GM21619 (cell line): Measurements from ENCODE around the gene NCOR2.

Experiments
- ATAC-seq: cut with Tn5 transposase; IDR thresholded peaks from one replicate; pipeline ENCODE4 v1.9.1; 2021; ENCODE audit not compliant: unreplicated experiment

NCOR2 gene

DNA sequence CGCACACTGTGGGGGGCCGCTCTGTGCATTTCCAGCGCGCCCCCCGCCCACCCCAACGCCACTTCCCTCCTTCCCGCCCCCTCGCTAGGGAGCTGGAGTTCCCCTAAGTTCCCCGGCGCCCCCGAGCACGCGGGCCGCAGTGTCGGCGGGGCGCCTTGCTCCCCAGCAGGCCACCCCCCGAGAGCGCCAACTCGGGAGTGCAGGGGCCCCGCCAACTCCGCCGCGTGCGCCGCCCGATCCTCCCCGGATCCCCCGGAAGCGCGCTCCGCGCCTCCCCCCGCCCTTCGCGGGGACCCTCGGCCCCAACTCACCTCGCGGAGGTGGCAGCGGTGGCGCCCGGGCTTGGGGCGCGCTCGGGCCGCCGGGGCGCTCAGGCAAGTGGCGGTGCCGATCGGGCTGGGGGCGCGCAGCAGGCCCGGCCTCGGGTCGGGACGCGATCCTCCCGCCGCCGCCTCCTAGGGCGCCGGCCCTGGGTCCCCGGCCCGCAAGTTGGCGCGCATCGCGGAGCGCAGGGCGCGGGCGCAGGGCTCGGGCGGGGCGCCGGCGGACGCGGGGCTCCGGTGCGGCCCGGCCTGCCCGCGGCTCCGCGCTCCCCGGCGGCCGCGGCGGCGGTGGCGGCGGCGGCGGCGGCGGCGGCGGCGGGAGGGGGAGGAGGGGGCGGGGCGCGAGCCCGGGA is at the start of gene NCOR2:
Gene NCOR2 (minus strand): TSS at position 616 of the 676 bp plus-strand sequence. CDS start 72,361 bp downstream, outside the sequence.
- peak; percentile 17 for ATAC-seq

- ATAC-seq, result no peak
These were observed 49.2 kb upstream of the NCOR2 start for GRCh38 chr12:124616394-124617221.

DNA sequence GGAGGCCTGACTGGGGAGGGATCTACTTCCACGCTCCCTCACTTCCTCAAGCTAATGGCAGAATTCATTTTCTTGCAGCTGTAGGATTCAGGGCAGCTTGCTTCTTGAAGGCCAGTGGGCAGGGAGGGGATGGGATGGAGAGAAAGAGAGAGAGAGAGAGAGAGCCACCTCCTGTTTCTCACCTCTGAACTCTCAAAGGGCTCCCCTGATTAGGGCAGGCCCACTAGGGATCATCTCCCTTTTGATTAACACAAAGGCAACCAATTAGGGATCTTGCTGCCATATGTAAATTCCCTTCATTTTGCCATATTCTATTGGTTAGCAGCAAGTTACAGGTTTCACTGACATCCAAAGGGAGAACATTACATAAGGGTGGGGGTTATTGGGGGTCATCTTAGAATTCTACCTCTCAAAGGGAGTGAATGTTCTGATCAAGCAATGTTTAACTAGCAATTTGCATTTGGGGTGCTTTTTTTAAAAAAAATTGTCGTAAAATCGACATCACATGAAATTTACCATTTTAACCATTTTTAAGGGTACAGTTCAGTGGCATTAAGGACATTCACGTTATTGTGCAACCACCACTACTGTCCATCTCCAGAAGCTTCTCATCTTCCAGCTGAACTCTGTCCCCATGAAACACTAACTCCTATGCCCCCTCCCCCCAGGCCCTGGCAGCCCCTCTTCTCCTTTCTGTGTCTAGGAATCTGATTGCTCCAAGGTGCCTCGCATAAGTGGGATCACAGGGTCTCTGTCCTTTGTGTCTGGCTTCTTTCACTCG is 47.3 kb upstream of the NCOR2 start:
- no peak for ATAC-seq

GRCh38 chr12:124613151-124613585 is 45.8 kb upstream of the NCOR2 start:
- no peak for ATAC-seq

- ATAC-seq, result no peak
These were observed 44.9 kb upstream of the NCOR2 start for GRCh38 chr12:124612410-124612680.

GRCh38 chr12:124611559-124612409 is 44.4 kb upstream of the NCOR2 start:
- no peak for ATAC-seq

DNA sequence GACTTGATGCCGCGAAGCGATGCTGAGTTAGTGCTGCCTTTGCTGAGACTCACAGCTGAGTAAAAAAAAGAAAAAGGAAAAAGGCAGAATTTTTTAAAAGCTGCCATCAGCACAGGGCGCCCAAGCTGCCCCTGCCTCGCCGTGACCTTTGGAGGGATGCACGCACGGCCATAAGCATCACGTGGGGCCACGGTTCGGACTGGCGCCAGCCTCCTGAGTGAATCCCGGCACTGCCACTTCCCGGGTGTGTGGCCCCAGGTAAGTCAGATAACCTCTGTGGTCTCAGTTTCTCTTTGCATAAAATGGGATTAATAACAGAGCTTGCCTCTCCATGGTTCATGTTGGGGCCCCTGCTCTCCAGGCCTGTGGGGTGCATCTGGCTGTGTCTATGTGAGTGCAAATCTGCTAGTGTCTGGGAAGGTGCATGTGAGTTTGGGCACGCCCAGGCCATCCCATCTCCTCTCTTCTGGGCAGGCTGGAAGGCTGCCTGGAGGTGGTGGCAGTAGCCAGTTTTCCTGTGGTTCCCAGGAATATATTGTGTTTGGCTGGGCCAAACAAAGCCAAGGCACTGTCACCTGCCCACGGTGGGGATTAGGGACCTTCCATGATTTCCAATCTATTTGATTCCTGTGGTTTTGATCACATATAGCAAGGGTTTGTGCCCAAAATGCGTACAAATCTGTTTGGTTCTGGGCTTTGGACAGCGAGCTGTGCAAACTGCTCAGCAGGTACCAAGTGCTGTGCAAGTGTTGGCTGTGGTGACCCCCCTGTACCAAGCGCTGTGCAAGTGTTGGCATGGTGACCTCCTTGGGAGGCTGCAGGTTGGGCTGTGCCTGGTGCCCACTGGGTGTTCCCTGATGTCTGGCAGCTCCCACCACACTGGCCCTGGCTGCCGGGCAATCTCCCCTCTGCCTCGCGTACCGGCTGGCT is 43.5 kb upstream of the NCOR2 start:
- no peak for ATAC-seq

DNA sequence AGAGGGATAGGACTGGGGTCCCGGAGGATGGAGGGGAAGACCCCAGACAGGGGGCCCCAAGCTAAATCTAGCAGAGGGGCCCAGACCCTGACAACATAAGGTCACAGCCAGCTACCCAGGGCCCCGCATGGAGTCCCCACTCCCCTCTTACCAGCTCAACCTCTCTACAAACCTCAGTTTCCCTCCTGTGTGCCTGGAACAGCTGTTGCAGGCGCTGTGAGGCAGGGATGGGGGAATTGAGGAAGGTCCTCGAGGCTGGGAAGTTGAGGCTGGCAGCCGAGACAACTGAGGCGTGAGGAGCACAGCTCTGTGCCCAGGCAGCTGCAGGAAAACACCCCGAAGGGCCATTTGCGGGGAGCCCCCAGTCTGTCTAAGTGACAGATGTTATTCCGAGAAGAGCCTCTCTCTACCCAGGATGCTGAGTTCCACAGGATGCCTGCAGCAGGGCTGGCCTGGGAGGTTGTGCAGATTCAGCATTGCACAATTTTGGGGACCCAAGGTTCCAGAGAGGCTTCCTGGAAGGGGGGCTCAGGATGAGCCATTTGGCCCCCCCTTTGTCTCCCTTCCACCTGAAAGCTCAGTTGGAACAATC is 42.7 kb upstream of the NCOR2 start:
- no peak for ATAC-seq

DNA sequence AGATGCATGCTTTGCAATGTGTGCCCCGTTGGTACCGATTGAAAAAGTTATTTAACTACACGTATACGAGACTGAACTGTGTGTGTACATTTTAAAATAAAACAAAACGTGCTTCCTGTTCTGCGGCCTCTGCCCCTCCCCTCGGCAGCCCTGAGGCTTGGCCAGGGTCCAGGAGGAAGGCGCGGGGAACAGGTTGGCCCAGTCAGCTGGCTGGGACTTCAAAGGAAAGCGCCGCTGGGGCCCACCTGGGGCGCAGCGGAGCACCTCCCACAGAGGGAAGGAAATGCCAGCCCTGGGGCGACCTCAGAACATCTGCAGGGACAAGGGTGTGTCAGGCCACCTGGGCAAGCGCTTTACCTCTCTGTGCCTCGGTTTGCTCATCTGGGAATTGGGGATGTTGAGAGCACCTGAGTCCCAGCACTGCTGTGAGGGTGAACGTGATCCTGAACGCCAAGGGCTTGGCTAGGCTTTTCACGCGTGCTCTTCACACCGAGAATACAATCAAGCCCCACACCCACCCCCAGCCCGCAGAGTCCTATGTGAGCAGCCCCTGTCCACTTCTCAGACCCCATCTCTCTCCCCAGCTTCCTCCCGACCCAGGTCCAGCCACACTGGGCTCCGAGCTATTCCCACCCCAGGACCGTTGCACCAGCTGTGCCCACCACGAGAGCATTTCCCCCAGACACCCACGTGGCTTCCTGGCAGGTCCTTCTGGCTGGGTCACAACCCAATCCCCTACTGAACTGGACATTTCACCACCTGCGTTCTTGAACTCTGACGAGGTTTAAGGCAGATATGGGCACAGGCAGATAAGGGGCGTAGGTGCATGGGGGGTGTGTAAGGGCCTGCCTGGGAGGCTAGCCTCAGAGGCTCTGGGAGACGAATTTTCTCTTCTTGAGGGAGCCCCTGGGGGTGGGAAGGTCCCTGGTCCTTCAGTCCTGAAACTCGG is 41.9 kb upstream of the NCOR2 start:
- peak; percentile 68 for ATAC-seq

DNA sequence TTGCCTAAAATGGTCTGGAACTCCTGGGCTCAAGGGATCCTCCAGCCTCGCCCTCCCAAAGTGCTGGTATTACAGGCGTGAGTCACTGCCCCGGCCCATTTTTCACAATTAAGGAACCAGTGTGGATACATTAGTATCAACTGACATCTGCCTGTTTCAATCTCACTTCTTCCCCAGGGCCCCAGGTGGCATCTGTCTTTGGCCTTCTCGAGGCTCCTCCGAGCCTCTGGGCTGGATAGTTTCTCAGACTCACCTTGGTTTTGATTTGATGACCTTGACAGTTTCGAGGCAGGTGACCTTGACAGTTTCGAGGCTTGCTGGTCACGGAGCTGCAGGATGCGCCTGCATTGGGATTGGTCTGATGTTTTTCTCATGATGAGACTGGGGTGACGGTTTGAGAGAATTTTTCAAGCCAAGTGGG is 41.0 kb upstream of the NCOR2 start:
- ATAC-seq, result peak; percentile 29

DNA sequence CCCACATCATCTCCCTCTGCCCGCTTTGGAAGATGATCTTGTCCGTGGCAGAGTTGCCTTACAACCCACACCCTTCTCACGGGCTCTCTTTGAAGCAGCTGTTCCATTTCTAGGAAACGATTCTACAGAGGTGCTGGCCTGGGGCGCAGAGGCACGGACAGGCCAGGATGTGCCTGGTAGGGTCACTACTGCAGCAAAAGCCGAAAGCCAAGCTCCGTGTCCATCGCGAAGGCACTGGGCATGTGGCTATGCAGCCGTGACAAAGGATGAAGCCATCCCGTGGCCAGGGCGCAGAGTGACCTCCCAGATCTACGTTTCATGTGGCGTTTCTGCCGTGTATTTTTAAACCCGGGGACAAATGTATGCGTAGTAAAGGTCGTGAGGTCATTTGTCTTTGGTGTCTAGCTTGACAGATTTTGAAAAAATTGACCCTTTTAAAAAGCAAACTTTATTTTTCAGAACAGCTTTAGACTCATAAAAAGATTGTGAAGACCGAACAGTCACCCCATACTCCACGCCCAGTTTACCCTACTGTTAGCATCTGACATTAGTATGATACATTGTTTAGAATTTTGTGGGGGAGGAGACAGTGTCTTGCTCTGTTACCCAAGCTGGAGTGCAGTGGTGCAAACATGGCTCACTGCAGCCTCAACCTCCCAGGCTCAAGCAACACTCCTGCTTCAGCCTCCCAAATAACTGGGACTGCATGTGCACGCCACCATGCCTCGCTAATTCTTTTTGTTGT is 40.4 kb upstream of the NCOR2 start:
- no peak for ATAC-seq

DNA sequence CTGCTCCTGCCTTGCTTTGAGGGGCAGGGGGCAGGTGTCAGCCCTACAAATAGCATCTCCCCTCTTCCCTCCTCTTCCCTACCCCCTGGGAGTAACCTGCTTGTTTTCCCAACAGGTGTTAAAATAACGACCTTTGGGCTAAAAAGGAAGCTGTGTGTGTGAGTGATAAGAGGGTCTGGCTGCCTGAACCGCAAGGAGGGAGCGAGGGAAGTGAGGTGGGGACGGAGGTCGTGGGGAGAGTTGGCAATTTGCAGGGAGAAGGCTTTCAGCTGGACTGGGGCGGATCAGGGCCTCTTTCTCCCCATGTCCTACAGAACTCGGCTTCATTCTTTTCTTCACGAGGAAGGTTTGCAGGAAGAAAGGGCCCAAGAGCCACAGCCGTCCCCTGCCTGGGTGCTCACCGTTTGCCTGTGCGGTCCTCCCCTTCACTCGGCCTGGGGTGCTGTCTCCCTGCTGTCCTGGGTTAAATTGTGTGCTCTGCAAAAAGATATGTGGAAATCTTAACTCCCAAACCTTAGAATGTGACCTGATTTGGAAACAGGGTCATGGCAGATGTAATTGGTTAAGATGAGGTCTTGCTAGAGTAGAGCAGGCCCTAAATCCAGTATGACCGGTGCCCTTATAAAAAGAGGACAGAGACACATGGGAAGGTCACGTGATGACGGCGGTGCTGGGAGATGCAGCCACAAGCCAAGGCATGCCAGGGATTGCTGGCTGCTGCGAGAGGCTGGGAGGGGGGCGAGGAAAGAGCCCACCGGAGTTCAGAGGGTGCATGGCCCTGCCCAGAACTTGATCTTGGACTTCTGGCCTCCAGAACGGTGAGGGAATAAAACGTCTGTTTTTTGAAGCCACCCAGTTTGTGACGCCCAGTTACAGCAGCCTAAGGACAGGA is 38.7 kb upstream of the NCOR2 start:
- ATAC-seq, result no peak

DNA sequence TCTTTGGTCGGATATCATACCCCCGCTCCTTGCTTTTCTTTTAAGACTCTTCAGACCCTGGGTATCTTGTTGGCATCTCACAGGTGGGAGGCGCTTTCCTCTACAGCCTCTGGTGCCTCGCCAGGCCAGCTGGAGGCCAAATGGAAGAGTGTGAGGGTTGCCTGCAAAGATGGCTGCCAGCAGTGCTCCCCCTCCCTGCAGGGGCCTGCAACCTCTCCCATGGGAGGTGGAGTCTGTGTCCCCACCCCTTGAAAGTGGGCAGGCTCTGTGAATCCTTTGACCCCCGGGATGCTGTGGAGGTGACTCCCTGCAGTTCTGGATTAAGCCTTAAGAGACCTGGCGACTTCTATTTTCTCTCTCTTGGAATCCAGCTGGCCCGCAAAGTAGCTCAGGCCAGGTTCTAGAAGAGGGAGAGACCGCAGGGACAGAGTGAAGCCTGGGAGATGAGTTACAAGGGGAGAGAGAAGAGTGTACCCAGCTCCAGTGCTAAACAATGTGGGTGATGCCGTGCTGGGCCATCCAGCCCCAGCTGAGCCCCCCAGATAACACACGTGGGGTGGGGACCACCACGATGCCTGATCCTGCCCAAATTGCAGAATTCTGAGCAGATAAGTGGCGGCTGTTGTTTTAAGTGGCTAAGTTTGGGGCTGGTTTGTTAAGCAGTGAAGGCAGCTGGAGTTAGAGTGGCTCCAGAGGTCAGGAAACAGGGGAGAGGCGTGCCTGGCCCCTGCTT is 37.9 kb upstream of the NCOR2 start:
- no peak for ATAC-seq

DNA sequence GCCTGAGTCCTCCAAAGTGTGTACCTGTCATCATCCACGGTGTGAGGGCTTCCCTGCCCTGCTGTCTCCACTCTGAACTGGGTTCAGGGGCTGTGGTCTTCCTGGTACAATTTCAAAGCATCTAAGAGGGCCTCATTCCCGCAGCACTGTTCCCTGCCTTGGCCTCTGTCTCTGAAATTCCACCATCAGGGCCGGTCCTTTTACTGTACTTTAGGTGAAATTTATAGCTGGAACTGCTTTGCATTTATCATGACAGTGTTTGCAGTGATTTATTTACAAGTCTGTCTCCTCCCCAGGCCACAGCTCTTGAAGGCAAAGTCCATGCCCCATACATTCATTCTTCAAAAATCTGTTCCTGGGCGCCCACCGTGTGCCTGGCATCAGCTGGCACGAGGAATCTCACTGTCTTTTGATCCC is 36.9 kb upstream of the NCOR2 start:
- no peak for ATAC-seq

- no peak for ATAC-seq
These were observed 36.4 kb upstream of the NCOR2 start for GRCh38 chr12:124603831-124604251.

- ATAC-seq, result no peak
These were observed 35.7 kb upstream of the NCOR2 start for GRCh38 chr12:124603100-124603541.
